Ishikawa (cell line): Measurements from ENCODE around the gene SRRM2.

Experiments
- CEBPB ChIP-seq: IDR thresholded peaks from 2 replicates; pipeline ENCODE4 v1.6.1; 2012
- CREB1 ChIP-seq: IDR thresholded peaks from 2 replicates; pipeline ENCODE4 v1.6.1; 2012; ENCODE audit warnings: low read depth
- EGR1 ChIP-seq: IDR thresholded peaks from 2 replicates; pipeline ENCODE4 v1.6.1; 2012
- EP300 ChIP-seq: IDR thresholded peaks from 2 replicates; pipeline ENCODE4 v1.6.1; 2012; ENCODE audit warnings: borderline replicate concordance
- FOXM1 ChIP-seq: IDR thresholded peaks from 2 replicates; pipeline ENCODE4 v1.6.1; 2012; ENCODE audit warnings: low read depth, borderline replicate concordance
- NFIC ChIP-seq: IDR thresholded peaks from 2 replicates; pipeline ENCODE4 v1.6.1; 2012
- RAD21 ChIP-seq: IDR thresholded peaks from 2 replicates; pipeline ENCODE4 v1.6.1; 2012; ENCODE audit warnings: low read depth
- TAF1 ChIP-seq: IDR thresholded peaks from 2 replicates; pipeline ENCODE4 v1.6.1; 2012; ENCODE audit warnings: low read depth, mild to moderate bottlenecking
- TCF12 ChIP-seq: IDR thresholded peaks from 2 replicates; pipeline ENCODE4 v1.6.1; 2012; ENCODE audit warnings: low read depth
- TEAD4 ChIP-seq: IDR thresholded peaks from 2 replicates; pipeline ENCODE4 v1.6.1; 2012
- YY1 ChIP-seq: IDR thresholded peaks from 2 replicates; pipeline ENCODE4 v1.6.1; 2012; ENCODE audit warnings: low read depth
- ZBTB7A ChIP-seq: IDR thresholded peaks from 2 replicates; pipeline ENCODE4 v1.6.1; 2012; ENCODE audit warnings: low read depth
- TF ChIP-seq, protein P1 (sequence below): IDR thresholded peaks from 2 replicates; pipeline ENCODE4 v1.6.1; 2012
- TF ChIP-seq, protein P2 (sequence below): IDR thresholded peaks from 2 replicates; pipeline ENCODE4 v1.6.1; 2012
- TF ChIP-seq, protein P3 (sequence below): IDR thresholded peaks from 2 replicates; pipeline ENCODE4 v1.6.1; 2012; ENCODE audit warnings: low read depth, mild to moderate bottlenecking

The SRRM2 gene

DNA sequence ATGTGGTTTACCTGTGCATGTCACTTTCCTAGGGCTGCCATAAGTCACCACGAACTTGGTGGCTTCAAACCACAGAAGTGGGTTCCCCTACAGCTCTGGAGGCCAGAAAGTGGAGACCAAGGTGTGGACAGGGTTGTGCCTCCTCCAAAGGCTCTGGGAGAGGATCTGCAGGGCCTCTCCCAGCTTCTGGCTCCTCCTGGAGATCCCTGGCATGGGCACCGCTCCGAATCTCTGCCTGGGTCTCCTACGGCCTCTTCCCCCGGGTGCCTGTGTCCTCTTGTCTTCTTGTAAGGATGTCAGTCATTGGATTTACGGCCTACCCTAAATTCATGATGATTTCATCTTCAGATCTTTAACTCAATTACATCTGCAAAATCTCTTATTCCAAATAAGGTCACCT, 2.5 kb upstream of the SRRM2 start:
- TF ChIP-seq CEBPB (no peak), CREB1 (no peak), ZBTB7A (no peak), TCF12 (no peak), YY1 (no peak), NFIC (no peak), TEAD4 (no peak), TAF1 (no peak)
- TF ChIP-seq, protein P1, sequence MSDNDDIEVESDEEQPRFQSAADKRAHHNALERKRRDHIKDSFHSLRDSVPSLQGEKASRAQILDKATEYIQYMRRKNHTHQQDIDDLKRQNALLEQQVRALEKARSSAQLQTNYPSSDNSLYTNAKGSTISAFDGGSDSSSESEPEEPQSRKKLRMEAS, result no peak
- TF ChIP-seq, protein P2, sequence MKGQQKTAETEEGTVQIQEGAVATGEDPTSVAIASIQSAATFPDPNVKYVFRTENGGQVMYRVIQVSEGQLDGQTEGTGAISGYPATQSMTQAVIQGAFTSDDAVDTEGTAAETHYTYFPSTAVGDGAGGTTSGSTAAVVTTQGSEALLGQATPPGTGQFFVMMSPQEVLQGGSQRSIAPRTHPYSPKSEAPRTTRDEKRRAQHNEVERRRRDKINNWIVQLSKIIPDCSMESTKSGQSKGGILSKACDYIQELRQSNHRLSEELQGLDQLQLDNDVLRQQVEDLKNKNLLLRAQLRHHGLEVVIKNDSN, result no peak

DNA sequence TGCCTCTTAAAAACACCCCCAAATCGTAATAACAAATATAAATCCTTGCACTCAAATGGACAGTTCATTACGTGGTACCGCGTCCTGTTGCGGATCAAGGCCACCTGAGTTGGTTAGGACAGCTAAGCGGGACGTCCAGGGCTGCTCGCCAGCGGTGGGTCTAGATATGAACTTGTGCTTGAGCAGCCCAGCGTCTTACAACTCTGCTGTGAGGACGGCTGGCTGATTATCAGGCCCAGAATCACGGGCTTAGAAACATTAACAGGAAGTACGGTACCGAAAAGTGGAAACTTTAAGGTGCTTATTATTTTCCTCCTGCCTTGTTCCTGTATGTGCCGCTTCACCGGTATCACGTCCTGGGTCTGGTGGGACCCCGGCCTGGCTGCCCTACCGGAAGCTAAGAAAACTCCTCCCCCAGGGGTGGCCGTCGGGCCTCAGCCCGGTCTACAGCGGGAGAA, 832 bp upstream of the SRRM2 start:
- no peak for TF ChIP-seq TEAD4
- TF ChIP-seq YY1, result no peak
- TF ChIP-seq, protein P1, result no peak
- TF ChIP-seq EGR1, result no peak
- TF ChIP-seq, protein P2, result no peak
- TF ChIP-seq CREB1, result no peak
- no peak for TF ChIP-seq EP300
- TF ChIP-seq, protein P3, sequence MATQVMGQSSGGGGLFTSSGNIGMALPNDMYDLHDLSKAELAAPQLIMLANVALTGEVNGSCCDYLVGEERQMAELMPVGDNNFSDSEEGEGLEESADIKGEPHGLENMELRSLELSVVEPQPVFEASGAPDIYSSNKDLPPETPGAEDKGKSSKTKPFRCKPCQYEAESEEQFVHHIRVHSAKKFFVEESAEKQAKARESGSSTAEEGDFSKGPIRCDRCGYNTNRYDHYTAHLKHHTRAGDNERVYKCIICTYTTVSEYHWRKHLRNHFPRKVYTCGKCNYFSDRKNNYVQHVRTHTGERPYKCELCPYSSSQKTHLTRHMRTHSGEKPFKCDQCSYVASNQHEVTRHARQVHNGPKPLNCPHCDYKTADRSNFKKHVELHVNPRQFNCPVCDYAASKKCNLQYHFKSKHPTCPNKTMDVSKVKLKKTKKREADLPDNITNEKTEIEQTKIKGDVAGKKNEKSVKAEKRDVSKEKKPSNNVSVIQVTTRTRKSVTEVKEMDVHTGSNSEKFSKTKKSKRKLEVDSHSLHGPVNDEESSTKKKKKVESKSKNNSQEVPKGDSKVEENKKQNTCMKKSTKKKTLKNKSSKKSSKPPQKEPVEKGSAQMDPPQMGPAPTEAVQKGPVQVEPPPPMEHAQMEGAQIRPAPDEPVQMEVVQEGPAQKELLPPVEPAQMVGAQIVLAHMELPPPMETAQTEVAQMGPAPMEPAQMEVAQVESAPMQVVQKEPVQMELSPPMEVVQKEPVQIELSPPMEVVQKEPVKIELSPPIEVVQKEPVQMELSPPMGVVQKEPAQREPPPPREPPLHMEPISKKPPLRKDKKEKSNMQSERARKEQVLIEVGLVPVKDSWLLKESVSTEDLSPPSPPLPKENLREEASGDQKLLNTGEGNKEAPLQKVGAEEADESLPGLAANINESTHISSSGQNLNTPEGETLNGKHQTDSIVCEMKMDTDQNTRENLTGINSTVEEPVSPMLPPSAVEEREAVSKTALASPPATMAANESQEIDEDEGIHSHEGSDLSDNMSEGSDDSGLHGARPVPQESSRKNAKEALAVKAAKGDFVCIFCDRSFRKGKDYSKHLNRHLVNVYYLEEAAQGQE, result no peak

DNA sequence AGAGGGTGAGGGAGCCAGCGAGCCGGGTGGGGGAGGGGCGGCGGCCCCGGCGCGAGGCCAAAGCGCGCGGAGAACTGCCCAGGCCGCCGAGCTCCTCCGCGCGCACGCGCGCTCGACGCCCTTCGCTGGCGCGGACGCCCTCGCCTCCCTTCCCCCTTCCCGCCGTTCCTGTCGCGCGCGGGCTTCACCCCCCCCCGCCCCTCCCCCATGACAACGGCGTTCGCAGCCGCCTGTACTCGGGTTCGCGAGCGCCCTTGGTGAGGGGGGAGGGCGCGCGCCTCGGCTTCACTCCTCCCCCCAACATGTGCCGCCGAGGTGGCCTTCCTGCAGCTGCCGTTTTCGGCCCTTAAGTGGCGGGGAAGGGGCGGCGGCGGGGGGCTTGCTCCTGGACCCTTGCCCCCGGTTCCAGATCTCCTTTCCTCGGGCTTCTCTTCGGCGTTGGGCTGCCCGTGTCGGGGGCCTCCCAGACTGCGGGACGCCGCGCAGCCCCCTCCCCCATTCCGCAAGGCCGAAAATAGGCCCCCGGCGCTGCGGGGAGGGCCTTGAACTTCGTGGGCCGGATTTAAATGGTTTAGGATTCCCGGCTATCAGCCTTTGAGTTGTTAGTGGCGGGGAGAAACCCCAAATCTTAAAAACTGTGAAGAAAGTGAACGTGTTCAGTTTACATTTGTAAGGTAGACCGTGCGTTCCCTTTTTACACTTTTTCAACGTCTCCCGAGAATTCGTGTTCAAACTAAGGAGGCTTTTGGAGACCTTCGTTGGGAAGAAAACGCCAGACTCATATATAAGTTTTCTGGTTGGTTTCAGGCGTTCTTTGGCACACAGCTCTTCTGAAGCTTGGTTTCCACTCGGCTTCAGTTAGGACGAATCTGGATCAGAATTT, 653 bp downstream of the SRRM2 start:
- TF ChIP-seq TCF12 (0 out of 2 replicates have a peak, but pooled peaks have one; percentile 13), ZBTB7A (peak; percentile 80; the same call in 1 of the 2 replicates)
- TF ChIP-seq, protein P1, result peak; percentile 83
- TF ChIP-seq, protein P3, result no peak

DNA sequence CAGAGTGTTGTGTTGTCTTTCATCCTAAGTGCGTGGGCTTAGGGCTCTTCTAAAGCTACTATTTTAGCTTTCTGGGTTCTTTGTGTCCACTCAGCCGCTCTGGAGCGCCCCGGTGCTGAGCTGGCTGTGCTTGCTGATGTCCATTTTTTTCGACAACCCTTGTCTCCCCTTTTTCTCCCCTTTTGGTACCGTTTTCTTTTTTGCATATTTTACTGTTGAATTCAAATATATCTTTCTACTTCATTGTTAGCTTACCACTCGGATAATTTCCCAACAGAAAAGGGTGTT, 1.2 kb downstream of the SRRM2 start:
- no peak for TF ChIP-seq EP300
- no peak for TF ChIP-seq CEBPB
- TF ChIP-seq, protein P2, result no peak
- no peak for TF ChIP-seq YY1
- no peak for TF ChIP-seq EGR1
- no peak for TF ChIP-seq TCF12
- no peak for TF ChIP-seq FOXM1
- no peak for TF ChIP-seq ZBTB7A
- TF ChIP-seq, protein P1, result no peak
- TF ChIP-seq RAD21, result no peak
- TF ChIP-seq NFIC, result no peak
- no peak for TF ChIP-seq TAF1
- TF ChIP-seq TEAD4, result no peak
- TF ChIP-seq, protein P3, result no peak
- no peak for TF ChIP-seq CREB1
